Measurements from ENCODE around the gene CPTP. TPM values are rescaled to one million over a fixed set of nuclear protein-coding genes. Genes with fewer than 3 reads are reported as not detected.

CPTP gene
- total RNA-seq, 1 donor = 8.5 TPM

DNA sequence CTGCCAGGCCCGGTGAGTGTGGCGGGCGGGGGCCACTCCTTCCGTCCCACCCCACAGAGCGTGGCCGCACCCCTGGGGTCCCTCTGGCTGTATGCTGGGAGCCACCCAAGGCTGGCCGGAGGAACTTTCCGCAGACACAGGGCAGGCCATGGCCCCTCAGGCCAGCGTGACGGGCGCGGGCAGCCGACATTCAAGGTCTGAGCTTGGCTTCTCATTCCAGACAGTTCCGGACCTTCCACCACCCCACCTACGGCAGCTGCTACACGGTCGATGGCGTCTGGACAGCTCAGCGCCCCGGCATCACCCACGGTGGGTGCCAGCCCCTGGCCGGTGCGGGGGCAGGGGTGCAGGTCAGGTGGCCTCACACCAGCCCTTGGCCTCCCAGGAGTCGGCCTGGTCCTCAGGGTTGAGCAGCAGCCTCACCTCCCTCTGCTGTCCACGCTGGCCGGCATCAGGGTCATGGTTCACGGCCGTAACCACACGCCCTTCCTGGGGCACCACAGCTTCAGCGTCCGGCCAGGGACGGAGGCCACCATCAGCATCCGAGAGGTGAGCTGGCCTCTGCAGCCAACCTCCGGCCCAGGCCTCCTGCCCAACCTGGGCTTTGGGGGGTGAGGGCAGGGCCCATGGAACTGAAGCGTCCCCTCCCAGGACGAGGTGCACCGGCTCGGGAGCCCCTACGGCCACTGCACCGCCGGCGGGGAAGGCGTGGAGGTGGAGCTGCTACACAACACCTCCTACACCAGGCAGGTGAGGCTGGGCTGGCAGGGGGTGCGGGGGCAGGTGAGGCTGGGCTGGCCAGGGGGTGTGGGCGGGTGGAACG, 37.1 kb upstream of the CPTP start:
- Histone ChIP-seq H3K4me3 (ENCODE audit: low read length) (no peak overlapping the region), H3K27me3 (ENCODE audit: insufficient read depth, low read length) (no peaks in the 10 kb centered on the region), H3K4me1 (ENCODE audit: insufficient read depth, low read length) (no peaks in the 10 kb centered on the region), H3K9me3 (ENCODE audit: low read depth, low read length) (no peaks in the 10 kb centered on the region)

DNA sequence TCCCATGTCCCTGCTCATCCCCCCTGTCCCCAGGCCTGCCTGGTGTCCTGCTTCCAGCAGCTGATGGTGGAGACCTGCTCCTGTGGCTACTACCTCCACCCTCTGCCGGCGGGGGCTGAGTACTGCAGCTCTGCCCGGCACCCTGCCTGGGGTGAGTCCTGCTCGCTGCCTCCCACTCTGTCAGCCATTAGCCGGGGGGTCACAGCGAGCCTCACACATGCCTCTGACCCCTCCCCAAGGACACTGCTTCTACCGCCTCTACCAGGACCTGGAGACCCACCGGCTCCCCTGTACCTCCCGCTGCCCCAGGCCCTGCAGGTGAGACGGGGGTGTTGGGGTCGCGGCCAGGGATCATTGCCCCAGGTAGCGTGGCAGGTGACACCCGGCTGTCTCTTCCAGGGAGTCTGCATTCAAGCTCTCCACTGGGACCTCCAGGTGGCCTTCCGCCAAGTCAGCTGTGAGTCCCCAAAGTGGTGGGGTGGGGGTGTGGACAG, 34.3 kb upstream of the CPTP start:
- no peak overlapping the region for H3K4me3 ChIP-seq (ENCODE audit: low read length)
- H3K4me1 ChIP-seq (ENCODE audit: insufficient read depth, low read length) = no peaks in the 10 kb centered on the region
- H3K27me3 ChIP-seq (ENCODE audit: insufficient read depth, low read length) = no peaks in the 10 kb centered on the region
- no peaks in the 10 kb centered on the region for H3K9me3 ChIP-seq (ENCODE audit: low read depth, low read length)

DNA sequence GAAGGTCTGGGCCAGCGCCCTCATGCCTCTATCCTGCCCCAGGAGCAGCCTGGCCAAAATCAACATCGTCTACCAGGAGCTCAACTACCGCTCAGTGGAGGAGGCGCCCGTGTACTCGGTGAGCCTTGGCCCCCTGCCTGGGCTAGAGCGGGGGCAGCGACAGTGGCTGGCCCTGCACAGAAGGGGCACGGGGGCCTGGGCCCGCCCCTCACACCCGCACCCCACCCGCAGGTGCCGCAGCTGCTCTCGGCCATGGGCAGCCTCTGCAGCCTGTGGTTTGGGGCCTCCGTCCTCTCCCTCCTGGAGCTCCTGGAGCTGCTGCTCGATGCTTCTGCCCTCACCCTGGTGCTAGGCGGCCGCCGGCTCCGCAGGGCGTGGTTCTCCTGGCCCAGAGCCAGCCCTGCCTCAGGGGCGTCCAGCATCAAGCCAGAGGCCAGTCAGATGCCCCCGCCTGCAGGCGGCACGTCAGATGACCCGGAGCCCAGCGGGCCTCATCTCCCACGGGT, 33.5 kb upstream of the CPTP start:
- no peaks in the 10 kb centered on the region for H3K9me3 ChIP-seq (ENCODE audit: low read depth, low read length)
- H3K4me1 ChIP-seq (ENCODE audit: insufficient read depth, low read length) = no peaks in the 10 kb centered on the region
- H3K27me3 ChIP-seq (ENCODE audit: insufficient read depth, low read length) = no peaks in the 10 kb centered on the region
- no peak overlapping the region for H3K4me3 ChIP-seq (ENCODE audit: low read length)

DNA sequence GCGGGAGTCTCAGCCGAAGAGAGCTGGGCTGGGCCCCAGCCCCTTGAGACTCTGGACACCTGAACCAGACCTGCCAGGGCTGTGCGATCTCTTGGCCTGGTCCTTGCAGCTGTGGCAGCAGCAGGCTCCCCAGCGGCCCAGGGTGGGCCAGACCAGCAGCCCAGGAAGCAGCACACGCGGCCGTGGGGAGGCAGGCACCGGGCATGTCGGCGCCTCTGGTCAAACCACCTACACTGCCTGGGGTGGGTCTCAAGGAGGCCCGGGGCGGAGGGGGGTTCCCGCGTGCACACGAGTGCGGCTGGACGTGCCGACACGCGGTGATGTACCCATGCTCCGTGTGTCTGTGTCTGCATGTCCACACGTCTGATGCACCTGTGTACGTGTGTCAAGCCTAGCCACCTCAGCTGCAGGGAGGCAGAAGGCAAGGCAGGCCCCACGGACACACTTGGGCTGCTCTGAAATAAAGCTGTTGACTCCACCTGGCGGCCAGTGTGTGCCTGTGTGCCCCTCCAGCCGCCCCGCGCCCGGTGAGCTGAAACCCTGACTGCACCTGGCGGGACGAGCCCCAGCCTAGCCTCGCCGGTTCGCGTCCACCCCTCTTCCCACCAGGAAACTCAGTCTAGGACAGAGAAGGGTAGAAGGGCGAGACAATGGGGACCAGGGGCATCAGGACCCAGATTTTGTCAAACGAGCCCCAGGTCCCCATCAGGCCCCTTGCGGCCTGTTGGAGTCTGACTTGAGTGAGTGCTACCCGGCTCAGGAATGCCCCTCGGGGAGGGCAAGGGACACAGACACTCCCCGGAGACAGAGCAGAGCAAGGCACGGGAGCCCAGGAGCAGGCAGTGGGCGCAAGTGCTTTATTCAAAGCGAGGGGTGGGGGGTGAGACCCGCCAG, 32.8 kb upstream of the CPTP start:
- Histone ChIP-seq H3K9me3 (ENCODE audit: low read depth, low read length) (no peaks in the 10 kb centered on the region), H3K4me3 (ENCODE audit: low read length) (no peak overlapping the region), H3K4me1 (ENCODE audit: insufficient read depth, low read length) (no peaks in the 10 kb centered on the region), H3K27me3 (ENCODE audit: insufficient read depth, low read length) (no peaks in the 10 kb centered on the region)

DNA sequence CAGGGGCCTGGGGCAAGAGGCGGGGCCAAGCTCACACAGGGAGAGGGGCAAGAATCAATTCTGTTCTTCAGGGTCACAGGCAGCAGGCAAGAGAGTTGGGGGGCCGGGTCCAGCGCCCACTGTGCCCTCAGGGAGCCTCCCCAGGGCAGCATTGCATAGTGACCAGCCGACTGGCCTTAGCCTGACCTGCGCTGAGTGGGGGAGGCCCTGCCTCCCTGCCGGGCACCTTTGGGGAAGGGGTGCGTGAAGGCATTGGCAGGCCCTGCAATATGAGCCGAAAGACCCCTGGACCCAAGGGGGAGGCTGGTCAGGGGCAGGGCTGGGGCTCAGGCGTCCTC, 32.2 kb upstream of the CPTP start:
- no peak overlapping the region for H3K4me3 ChIP-seq (ENCODE audit: low read length)
- no peaks in the 10 kb centered on the region for H3K27me3 ChIP-seq (ENCODE audit: insufficient read depth, low read length)
- H3K9me3 ChIP-seq (ENCODE audit: low read depth, low read length) = no peaks in the 10 kb centered on the region
- no peaks in the 10 kb centered on the region for H3K4me1 ChIP-seq (ENCODE audit: insufficient read depth, low read length)

DNA sequence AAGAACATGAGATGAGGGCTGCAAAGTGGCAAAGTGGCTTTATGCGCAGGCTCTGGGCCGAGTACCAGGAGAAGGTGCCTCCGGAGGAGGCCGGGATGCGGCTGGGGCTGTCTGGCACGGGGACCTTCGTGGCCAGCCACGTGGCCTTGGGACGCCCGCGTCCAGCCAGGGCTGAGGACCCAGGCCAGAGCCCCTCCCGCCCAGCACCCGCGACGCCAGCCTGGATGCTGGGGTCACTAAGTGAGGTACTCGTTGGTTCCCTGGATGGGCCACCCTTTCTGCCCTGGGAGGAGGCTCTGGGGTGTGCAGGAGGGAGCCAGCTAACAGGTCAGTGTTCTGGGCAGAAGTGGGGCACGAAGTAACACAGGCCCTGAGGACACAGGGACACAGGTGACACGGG, 31.8 kb upstream of the CPTP start:
- no peaks in the 10 kb centered on the region for H3K4me1 ChIP-seq (ENCODE audit: insufficient read depth, low read length)
- H3K9me3 ChIP-seq (ENCODE audit: low read depth, low read length) = no peaks in the 10 kb centered on the region
- H3K4me3 ChIP-seq (ENCODE audit: low read length) = no peak overlapping the region
- no peaks in the 10 kb centered on the region for H3K27me3 ChIP-seq (ENCODE audit: insufficient read depth, low read length)

DNA sequence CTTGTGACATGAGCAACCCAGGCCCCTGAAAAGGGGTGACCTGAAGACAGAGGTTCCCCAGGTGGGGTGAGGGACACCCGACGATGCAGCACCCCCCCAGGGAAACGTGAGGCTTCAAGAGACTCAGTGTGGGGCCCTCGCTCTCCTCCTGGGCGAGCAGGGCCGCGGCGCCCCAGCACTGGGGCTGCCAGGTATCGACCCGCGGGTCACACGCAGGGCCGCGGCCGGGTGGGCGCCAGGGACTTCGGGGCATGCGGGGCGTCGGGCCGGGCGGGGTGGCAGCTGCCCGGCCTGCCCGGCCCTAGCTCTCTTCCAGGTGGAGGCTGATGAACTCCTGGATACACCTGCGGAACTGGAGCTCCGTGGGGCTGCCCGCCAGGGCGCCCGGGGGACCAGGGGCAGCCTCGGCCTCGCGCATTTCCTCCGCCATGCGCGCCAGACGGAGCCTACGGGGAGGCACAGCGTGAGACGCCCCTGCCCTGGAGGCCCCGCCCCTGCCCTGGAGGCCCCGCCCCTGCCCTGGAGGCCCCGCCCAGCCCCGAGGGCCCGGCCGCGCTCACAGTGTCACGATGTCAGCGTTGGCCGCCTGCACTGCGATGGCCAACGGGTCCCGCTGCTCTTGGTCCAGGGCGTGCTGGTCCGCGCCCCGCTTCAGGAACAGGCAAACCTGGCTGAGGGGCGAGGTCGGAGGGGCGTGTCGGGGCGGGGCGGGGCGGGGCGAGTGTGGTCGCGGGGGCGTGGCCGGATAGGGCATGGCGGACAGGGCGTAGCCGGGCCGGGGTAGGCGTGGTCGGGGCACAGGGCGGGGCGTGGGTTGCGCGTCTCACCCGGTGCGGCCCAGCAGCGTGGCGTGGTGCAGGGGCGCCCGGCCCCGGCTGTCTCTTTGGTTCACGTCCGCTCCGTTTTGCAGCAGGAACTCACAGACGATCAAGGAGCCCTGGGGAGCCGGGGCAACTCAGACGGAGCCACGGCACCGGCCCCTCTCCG, 31.0 kb upstream of the CPTP start:
- Histone ChIP-seq H3K27me3 (ENCODE audit: insufficient read depth, low read length) (no peaks in the 10 kb centered on the region), H3K9me3 (ENCODE audit: low read depth, low read length) (no peaks in the 10 kb centered on the region), H3K4me3 (ENCODE audit: low read length) (no peak overlapping the region), H3K4me1 (ENCODE audit: insufficient read depth, low read length) (no peaks in the 10 kb centered on the region)

DNA sequence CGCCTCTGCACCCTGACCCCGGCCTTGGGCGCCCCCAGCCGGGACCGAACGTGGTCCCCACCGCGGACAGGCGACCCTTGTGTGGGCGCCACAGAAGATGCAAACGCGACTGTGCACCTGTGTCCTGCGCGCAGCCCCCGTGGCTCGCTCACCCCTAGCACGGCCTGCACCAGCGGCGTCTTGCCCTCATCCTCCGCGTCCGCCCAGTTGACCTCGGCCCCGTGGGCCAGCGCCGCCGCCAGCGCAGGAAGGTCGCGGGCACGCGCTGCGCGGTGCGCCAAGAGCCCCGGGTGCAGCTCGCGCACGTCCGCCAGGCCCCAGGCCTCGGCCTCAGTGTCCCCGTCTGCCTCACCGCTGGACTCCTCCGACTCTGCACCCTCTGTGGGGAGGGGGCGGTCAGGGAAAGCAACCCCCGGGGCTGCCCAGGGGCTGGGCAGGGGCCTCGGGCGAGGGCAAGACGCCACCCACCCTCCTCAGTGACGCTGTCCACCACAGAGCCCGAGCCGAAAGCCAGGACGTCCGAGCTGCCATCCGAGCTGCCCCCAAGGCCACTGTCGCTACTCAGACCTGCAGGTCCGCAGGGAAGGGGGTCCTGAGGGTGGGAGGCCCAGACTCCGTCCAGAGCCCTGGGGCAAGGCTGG, 30.2 kb upstream of the CPTP start:
- no peaks in the 10 kb centered on the region for H3K4me1 ChIP-seq (ENCODE audit: insufficient read depth, low read length)
- no peaks in the 10 kb centered on the region for H3K27me3 ChIP-seq (ENCODE audit: insufficient read depth, low read length)
- no peak overlapping the region for H3K4me3 ChIP-seq (ENCODE audit: low read length)
- H3K9me3 ChIP-seq (ENCODE audit: low read depth, low read length) = no peaks in the 10 kb centered on the region

DNA sequence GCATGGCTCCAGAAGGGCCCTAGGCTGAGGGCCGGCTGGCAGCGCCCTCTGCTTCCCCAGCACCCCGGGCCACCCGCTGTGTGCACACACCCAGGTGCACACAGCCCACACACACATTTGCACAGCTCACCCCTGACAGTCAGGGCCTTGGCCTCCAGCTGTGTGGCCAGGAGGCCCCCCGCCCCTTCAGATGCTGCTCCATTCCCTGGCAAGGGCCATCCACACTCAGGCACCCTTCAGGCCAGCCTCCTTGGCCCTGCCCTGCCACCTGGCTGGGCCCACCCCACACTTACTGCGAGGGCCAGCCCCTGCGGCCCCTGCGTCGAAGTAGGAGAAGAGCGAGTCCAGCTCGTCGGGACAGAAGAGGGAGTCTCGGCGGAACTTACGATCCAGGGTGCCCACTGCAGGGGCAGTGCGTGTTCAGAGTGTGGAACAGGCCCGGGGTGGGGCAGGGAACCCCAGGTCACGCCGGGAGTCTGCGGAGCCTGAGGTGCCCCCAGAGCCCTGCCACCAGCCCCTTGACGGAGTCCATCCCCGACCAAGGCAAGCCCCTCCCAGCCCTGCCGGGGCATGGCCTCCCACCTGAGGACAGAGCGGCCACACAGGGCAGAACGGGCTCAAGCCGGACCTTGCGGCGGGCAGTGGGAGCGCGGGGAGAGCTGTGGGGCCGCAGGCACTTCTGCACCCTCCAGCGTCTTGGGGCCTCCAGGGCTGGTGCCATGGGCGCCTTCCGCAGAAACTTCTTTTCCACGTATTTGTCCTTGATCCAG, 29.3 kb upstream of the CPTP start:
- Histone ChIP-seq H3K4me3 (ENCODE audit: low read length) (no peak overlapping the region), H3K9me3 (ENCODE audit: low read depth, low read length) (no peaks in the 10 kb centered on the region), H3K27me3 (ENCODE audit: insufficient read depth, low read length) (no peaks in the 10 kb centered on the region), H3K4me1 (ENCODE audit: insufficient read depth, low read length) (no peaks in the 10 kb centered on the region)

DNA sequence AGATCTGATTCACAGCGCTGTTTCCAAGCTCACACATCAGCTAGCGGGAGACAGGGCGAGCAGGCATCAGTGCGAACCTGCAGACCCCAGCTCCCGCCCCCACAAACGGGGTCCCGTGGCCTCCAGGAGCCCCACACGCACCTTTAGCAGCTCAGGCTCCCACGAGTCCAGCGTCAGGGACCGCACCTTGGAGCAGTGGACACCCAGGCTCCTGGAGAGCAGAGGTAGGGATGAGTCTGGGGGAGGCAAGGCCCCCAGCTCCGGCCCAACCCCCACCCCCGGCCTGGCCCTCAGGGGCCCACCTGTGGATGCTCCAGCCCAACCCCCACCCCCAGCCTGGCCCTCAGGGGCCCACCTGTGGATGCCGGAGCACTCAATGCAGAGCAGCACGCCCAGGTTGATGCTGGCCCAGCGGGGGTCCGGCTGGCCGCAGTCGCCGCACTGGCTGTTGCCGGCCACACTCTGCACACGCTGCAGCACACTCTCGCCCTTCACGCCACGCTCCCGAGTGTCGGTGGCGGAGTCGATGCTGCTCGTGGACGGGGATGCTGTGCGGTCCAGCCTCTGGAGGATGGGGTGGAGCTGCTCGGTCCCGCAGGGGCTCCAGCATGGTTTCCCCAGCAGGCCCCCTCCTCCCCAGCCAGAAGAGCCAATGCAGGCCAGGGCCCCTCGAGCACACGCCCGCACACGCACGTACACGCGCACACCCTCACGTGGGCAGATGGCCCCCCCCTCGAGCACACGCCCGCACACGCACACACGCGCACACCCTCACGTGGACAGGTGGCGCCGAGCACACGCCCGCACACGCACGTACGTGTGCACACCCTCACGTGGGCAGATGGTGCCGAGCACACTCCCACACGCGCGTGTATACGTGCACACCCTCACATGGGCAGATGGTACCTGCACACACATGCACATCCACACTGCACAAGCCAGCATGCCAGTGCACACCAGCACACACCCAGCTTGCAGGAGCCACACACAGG, 28.2 kb upstream of the CPTP start:
- Histone ChIP-seq H3K9me3 (ENCODE audit: low read depth, low read length) (no peaks in the 10 kb centered on the region), H3K4me1 (ENCODE audit: insufficient read depth, low read length) (no peaks in the 10 kb centered on the region), H3K27me3 (ENCODE audit: insufficient read depth, low read length) (no peaks in the 10 kb centered on the region), H3K4me3 (ENCODE audit: low read length) (no peak overlapping the region)

DNA sequence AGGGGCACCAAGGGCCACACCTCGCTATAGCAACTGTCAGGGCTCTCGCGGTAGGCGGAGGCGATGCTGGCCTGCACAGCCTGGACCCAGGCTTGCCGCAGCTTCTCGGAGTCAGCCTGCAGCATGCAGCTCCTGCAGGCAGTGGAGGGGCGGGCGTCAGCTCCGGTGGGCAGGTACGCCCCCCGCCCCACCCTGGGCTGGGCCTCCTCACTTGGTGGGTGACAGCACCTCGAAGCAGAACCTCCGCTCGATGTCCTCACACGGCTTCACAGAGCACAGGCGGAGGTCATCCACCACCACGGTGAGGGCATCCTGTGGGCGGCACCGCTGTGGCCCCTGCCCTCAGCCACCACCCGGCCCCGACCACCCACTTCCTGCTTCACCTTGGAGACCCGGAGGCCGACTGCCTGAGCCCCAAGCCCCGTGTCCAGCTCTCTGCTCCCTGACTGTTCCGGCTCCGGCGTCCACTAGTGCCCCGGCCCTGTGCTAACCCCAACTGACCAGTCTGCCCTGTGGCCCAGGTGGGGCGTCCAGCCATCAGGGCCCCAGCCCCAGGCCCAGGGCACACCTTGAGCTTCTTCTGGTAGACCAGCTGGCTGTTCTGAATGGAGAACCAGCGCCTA, 26.7 kb upstream of the CPTP start:
- H3K9me3 ChIP-seq (ENCODE audit: low read depth, low read length) = no peaks in the 10 kb centered on the region
- H3K4me1 ChIP-seq (ENCODE audit: insufficient read depth, low read length) = no peaks in the 10 kb centered on the region
- H3K4me3 ChIP-seq (ENCODE audit: low read length) = no peak overlapping the region
- H3K27me3 ChIP-seq (ENCODE audit: insufficient read depth, low read length) = no peaks in the 10 kb centered on the region

DNA sequence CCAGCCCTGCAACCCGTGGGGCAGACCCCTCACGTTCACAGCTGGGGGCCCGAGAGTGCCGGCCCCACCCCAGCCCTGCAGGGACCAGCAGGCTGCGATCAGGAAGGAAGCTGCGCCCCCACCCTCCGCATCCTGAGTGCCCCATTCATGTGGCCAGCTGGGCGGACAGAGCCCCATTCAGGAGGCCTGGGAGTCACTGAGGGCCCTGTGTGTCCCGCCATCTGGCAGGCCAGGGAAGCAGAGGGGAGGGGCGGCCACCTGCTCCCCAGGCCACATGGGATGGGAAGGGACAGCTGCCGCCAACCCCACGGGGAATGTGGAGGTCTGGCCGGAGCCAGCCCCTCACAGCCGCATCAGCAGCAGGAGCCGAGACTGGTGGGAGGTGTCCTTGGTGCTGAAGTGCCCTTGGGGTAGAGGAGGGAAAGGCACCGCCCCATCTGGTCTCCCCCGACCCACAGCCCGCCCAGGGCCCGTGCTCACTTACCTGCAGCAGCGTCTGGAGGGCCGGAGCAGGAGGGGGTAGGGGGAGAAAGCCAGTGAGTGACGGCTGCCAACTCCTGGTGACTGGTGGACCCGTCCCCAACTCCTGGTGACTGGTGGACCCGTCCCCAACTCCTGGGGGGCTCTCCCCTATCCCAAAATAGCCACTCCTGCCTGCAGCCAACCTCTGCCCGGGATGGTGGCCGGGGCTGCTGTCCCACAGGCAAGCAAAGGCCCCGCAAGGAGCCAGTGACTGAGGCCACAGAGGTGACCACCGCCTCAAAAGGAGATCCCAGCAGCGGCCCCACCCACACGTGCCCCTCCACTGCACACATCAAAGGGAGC, 25.5 kb upstream of the CPTP start:
- Histone ChIP-seq H3K4me1 (ENCODE audit: insufficient read depth, low read length) (peaks cover under 1% of the 10 kb centered on the region), H3K27me3 (ENCODE audit: insufficient read depth, low read length) (no peaks in the 10 kb centered on the region), H3K4me3 (ENCODE audit: low read length) (no peak overlapping the region), H3K9me3 (ENCODE audit: low read depth, low read length) (no peaks in the 10 kb centered on the region)
